ENCODE data around the gene ELOVL2. TPM values are rescaled to one million over a fixed set of nuclear protein-coding genes. Genes with fewer than 3 reads are reported as not detected.

Gene ELOVL2
- total and polyA plus RNA-seq, 4 donors, result 0.16 to 2.8 (median 0.24) TPM

DNA sequence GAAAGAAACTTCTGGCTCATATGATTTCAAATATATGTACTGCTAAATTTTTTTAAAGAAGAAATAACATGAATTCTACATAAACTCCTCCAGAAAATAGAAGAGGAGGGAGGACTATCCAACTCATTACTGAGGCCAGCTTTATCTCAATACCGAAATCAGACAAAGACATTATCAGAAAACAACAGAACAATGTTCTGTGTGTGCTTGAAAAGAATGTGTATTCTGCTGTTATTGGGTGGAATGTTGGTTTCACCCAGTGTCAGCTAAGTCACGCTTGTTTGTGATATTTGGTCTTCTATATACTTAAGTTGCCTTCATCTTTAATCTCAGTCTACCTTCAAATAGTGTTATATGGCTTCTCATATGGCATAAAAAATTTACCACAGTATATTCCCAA, 18.6 kb upstream of the ELOVL2 start:
- TF ChIP-seq, protein P1, sequence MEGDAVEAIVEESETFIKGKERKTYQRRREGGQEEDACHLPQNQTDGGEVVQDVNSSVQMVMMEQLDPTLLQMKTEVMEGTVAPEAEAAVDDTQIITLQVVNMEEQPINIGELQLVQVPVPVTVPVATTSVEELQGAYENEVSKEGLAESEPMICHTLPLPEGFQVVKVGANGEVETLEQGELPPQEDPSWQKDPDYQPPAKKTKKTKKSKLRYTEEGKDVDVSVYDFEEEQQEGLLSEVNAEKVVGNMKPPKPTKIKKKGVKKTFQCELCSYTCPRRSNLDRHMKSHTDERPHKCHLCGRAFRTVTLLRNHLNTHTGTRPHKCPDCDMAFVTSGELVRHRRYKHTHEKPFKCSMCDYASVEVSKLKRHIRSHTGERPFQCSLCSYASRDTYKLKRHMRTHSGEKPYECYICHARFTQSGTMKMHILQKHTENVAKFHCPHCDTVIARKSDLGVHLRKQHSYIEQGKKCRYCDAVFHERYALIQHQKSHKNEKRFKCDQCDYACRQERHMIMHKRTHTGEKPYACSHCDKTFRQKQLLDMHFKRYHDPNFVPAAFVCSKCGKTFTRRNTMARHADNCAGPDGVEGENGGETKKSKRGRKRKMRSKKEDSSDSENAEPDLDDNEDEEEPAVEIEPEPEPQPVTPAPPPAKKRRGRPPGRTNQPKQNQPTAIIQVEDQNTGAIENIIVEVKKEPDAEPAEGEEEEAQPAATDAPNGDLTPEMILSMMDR (IDR thresholded peaks at IDR 0.05; ENCODE audit: control extremely low read depth, extremely low read depth), result no peak
- Histone ChIP-seq H3K4me1 (ENCODE audit: control insufficient read depth in 5 of 5, insufficient read depth in 5 of 5, low read length in 5 of 5) (no peaks in the 10 kb centered on the region), H3K9ac (ENCODE audit: insufficient read depth in 1 of 2, low read length in 2 of 2) (no peak overlapping the region), H3K27ac (ENCODE audit: low read depth in 1 of 2, low read length in 1 of 2) (no peak overlapping the region), H3K36me3 (ENCODE audit: control insufficient read depth in 4 of 4, insufficient read depth in 4 of 4, low read length in 4 of 4) (no peaks in the 10 kb centered on the region), H3K4me3 (no peak overlapping the region), H3K27me3 (ENCODE audit: control insufficient read depth in 3 of 3, insufficient read depth in 3 of 3, low read length in 2 of 3) (no peaks in the 10 kb centered on the region), H3K9me3 (ENCODE audit: control insufficient read depth in 4 of 4, insufficient read depth in 3 of 4, low read length in 3 of 4) (no peaks in the 10 kb centered on the region)
- ATAC-seq (ENCODE audit: insufficient read depth, low FRiP score), result no peak
- 93% methylated on average over 2 of the region's 2 CpGs for WGBS, 2 donors
- DNase-seq, result no peak

DNA sequence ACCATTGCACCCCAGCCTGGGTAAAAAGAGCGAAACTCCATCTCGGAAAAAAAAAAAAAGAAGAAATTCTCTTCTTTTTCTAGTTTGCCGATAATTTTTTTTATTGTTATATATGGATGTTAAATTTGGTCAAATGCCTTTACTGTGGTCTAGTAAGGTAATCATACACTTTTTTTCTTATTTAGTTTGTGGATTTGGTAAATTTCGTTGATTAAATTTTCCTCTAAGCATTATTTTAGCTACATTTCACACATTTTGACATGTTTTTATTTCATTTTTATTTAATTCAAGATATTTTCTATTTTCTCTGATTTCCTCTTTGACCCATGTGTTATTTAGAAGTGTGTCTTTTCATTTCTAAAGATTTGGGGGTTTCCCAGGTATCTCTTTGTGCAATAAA, 18.0 kb upstream of the ELOVL2 start:
- TF ChIP-seq, protein P1 (IDR thresholded peaks at IDR 0.05; ENCODE audit: control extremely low read depth, extremely low read depth), result no peak
- no peak for DNase-seq

DNA sequence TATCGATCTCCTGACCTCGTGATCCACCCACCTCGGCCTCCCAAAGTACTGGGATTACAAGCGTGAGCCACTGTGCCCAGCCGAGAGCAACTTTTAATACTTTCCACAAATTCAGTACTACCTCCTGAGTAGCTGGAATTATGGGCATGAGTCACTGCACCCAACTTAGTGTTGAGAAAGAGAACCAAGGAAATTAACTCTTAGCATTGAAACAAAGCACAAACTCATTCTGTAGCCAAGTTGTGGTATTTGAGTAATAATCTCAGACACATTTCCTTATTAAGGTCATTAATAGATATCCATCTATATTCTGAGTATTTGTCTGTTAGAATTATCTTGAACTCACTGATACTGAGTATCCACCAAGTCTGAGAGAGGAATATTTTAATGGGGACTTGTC, 14.3 kb upstream of the ELOVL2 start:
- H3K4me1 ChIP-seq (ENCODE audit: control insufficient read depth in 5 of 5, insufficient read depth in 5 of 5, low read length in 5 of 5), result no peaks in the 10 kb centered on the region
- no peaks in the 10 kb centered on the region for H3K9me3 ChIP-seq (ENCODE audit: control insufficient read depth in 4 of 4, insufficient read depth in 3 of 4, low read length in 3 of 4)
- TF ChIP-seq, protein P1 (IDR thresholded peaks at IDR 0.05; ENCODE audit: control extremely low read depth, extremely low read depth), result no peak
- no peak for ATAC-seq (ENCODE audit: insufficient read depth, low FRiP score)
- DNase-seq, result no peak
- no peaks in the 10 kb centered on the region for H3K36me3 ChIP-seq (ENCODE audit: control insufficient read depth in 4 of 4, insufficient read depth in 4 of 4, low read length in 4 of 4)
- H3K9ac ChIP-seq (ENCODE audit: insufficient read depth in 1 of 2, low read length in 2 of 2), result no peak overlapping the region
- no peak overlapping the region for H3K4me3 ChIP-seq
- 95 to 97% methylated on average over 5 of the region's 5 CpGs for WGBS, 2 donors
- no peaks in the 10 kb centered on the region for H3K27me3 ChIP-seq (ENCODE audit: control insufficient read depth in 3 of 3, insufficient read depth in 3 of 3, low read length in 2 of 3)
- no peak overlapping the region for H3K27ac ChIP-seq (ENCODE audit: low read depth in 1 of 2, low read length in 1 of 2)

More for the DNA sequence above, 18.0 kb upstream of the ELOVL2 start:
- 94 to 99% methylated on average over 4 of the region's 4 CpGs for WGBS, 2 donors
- ATAC-seq (ENCODE audit: insufficient read depth, low FRiP score), result no peak
- Histone ChIP-seq H3K36me3 (ENCODE audit: control insufficient read depth in 4 of 4, insufficient read depth in 4 of 4, low read length in 4 of 4) (no peaks in the 10 kb centered on the region), H3K4me1 (ENCODE audit: control insufficient read depth in 5 of 5, insufficient read depth in 5 of 5, low read length in 5 of 5) (no peaks in the 10 kb centered on the region), H3K27me3 (ENCODE audit: control insufficient read depth in 3 of 3, insufficient read depth in 3 of 3, low read length in 2 of 3) (no peaks in the 10 kb centered on the region), H3K4me3 (no peak overlapping the region), H3K9me3 (ENCODE audit: control insufficient read depth in 4 of 4, insufficient read depth in 3 of 4, low read length in 3 of 4) (no peaks in the 10 kb centered on the region), H3K27ac (ENCODE audit: low read depth in 1 of 2, low read length in 1 of 2) (no peak overlapping the region), H3K9ac (ENCODE audit: insufficient read depth in 1 of 2, low read length in 2 of 2) (no peak overlapping the region)

DNA sequence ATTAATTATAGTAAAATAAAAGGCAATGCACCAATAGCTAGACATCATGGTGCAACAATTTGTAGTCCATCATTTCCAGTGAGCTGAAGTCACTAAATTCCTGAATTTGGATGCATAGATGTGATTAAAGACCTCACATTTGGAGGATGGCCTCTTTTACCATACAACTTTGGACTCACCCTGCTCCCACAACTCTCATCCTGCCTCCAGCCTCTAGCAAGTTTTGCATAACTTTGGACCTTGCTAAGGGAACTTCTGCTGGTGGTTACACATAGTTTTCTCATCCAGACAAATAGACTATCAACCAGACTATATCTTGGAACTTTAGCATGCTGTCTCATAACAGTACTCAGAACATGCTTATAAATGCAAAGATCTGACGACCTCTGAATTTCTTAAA, 12.8 kb upstream of the ELOVL2 start:
- TF ChIP-seq, protein P1 (IDR thresholded peaks at IDR 0.05; ENCODE audit: control extremely low read depth, extremely low read depth), result no peak
- Histone ChIP-seq H3K27ac (ENCODE audit: low read depth in 1 of 2, low read length in 1 of 2) (no peak overlapping the region), H3K4me1 (ENCODE audit: control insufficient read depth in 5 of 5, insufficient read depth in 5 of 5, low read length in 5 of 5) (no peaks in the 10 kb centered on the region), H3K4me3 (no peak overlapping the region), H3K27me3 (ENCODE audit: control insufficient read depth in 3 of 3, insufficient read depth in 3 of 3, low read length in 2 of 3) (no peaks in the 10 kb centered on the region), H3K9me3 (ENCODE audit: control insufficient read depth in 4 of 4, insufficient read depth in 3 of 4, low read length in 3 of 4) (no peaks in the 10 kb centered on the region), H3K9ac (ENCODE audit: insufficient read depth in 1 of 2, low read length in 2 of 2) (no peak overlapping the region), H3K36me3 (ENCODE audit: control insufficient read depth in 4 of 4, insufficient read depth in 4 of 4, low read length in 4 of 4) (no peaks in the 10 kb centered on the region)
- no peak for ATAC-seq (ENCODE audit: insufficient read depth, low FRiP score)
- 74 to 79% methylated on average over 1 of the region's 1 CpG for WGBS, 2 donors
- no peak for DNase-seq
